Esophagus squamous epithelium (tissue), 4 donors: ENCODE results near the gene KCNAB3.

Experiments
- CTCF ChIP-seq, 6 experiments: fragments of 450-650 bp in 4 of 6; fragments of 200-600 bp in 2 of 6; sonication (generic) in 2 of 6; IDR thresholded peaks; one replicate each; pipeline ENCODE4 v1.5.1; 2016 to 2019; ENCODE audit warnings: antibody characterized with exemption in 6 of 6, mild to moderate bottlenecking in 4 of 6, moderate library complexity in 4 of 6
- POLR2A ChIP-seq, 4 donors: fragments of 450-650 bp; IDR thresholded peaks; one replicate each; pipeline ENCODE4 v1.6.1; 2017; ENCODE audit warnings: antibody characterized with exemption in 4 of 4, mild to moderate bottlenecking in 4 of 4, moderate library complexity in 3 of 4

DNA sequence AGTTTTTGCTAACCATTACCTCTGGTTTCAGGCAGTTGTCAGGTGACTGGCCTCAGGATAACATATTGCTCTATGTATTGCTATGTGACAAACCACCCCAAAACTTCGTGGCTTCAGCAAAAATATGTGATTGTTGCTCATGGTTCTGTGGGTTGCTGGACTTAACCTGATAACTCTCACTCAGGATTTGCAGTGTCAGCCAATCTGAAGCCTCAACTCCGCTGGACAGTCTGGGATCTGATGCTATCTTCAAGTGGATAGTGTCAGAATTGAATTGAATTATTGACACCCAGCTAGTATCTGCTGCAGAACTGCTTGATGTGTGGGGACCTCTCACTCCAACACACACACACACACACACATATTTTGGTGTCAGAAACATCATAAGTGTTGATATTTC lies 38.1 kb upstream of the KCNAB3 start:
- TF ChIP-seq CTCF (IDR thresholded peaks at IDR 0.05) (no peak), POLR2A (IDR thresholded peaks at IDR 0.05) (no peak)
